Measurements from ENCODE around the gene NRG3. TPM values are rescaled to one million over a fixed set of nuclear protein-coding genes. Genes with fewer than 3 reads are reported as not detected.

NRG3 gene
- total and polyA plus RNA-seq, 2 of the 8 experiments (the other 6 are each of a cell fraction or from before 2014, with no cell fraction given) = 4.2 to 5.0 TPM

DNA sequence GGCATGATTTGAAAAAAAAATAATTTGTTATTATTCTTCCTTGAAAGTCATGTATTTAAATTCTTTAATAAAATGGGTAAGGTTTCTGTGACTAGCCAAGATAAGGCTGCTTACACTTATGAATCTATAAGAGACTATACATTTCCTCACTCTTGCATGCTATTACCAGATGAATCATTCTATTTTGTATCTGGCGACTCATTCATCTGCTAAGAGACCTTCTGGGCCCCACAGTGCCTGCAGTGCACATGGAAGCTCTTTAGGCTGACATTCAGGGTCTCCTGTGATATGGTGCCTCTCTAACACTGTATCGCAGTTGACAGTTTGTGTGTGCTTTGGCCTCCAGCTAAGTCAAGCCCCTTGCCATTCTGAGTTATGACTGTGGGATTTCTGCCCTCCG lies 121.9 kb downstream of the NRG3 start (continued):
- TF ChIP-seq CHD7 (IDR thresholded peaks at IDR 0.05; ENCODE audit: insufficient replicate concordance, low read length) = no peak
- no peak for TF ChIP-seq NRF1 (IDR thresholded peaks at IDR 0.05; ENCODE audit: low read depth, low read length)
- no peak for TF ChIP-seq MAX (IDR thresholded peaks at IDR 0.05)
- no peak for TF ChIP-seq TBP (IDR thresholded peaks at IDR 0.05; ENCODE audit: low read depth, low read length)
- no peak for TF ChIP-seq RXRA (IDR thresholded peaks at IDR 0.05; ENCODE audit: insufficient read depth, low read depth, low read length)
- TF ChIP-seq SIRT6 (IDR thresholded peaks at IDR 0.05; ENCODE audit: low read length) = no peak
- TF ChIP-seq JUND (IDR thresholded peaks at IDR 0.05; ENCODE audit: low read length) = no peak
- TF ChIP-seq KDM1A (IDR thresholded peaks at IDR 0.05; ENCODE audit: borderline replicate concordance, low read length) = no peak
- TF ChIP-seq GTF2F1 (IDR thresholded peaks at IDR 0.05; ENCODE audit: borderline replicate concordance, low read depth, low read length) = no peak
- TF ChIP-seq RAD21 (IDR thresholded peaks at IDR 0.05 in 1 of 2, conservative IDR thresholded peaks at IDR 0.05 in 1 of 2; ENCODE audit: low read depth in 2 of 2, low read length in 2 of 2) = no peak
- TF ChIP-seq, protein P1, sequence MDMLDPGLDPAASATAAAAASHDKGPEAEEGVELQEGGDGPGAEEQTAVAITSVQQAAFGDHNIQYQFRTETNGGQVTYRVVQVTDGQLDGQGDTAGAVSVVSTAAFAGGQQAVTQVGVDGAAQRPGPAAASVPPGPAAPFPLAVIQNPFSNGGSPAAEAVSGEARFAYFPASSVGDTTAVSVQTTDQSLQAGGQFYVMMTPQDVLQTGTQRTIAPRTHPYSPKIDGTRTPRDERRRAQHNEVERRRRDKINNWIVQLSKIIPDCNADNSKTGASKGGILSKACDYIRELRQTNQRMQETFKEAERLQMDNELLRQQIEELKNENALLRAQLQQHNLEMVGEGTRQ (IDR thresholded peaks at IDR 0.05; ENCODE audit: low read length) = no peak
